GM19463 (cell line): ENCODE data around the gene PKN3.
"Not testable (repeated sequence)": the region's sequence is repeated elsewhere in the genome, so short reads cannot be mapped to it uniquely, and the experiment has no call there.

Source experiments
- ATAC-seq: cut with Tn5 transposase; IDR thresholded peaks from one replicate; pipeline ENCODE4 v1.9.1; 2021; ENCODE audit warnings: mild to moderate bottlenecking, moderate library complexity; ENCODE audit not compliant: unreplicated experiment

PKN3 gene

DNA sequence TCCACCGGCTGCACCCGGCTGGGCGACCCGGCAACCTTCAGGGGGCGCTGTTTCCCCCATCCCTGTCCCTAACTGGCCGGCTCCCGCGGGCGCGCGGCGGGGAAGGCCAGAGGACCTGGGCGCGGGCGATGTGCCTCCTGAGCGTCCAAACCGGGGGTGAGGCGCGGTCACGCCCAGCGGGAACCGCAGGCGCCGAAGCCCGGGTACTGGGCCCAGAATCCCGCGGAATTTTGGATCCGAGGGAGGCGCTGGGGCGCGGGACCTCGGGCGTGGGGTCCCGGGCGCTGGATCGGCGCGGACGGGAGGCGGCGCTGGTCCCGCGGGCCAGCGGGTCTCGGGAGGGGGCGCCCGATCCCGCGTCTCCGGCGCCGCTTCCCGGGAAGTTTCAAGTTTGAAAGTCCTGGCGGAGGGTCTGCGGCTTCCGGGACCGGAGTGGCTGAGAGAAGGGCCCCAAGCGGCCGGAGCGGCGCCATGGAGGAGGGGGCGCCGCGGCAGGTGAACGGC is at the start of gene PKN3:
Gene PKN3, plus strand, starts transcription at position 59 of the 504 bp plus-strand sequence. Its CDS starts 413 bp downstream, at position 472.
- peak; percentile 84 for ATAC-seq

GRCh38 chr9:128653908-128654307 is 48.4 kb upstream of the PKN3 start:
- no peak for ATAC-seq

- no peak for ATAC-seq
Observed at GRCh38 chr9:128654481-128654880, 47.8 kb upstream of the PKN3 start.

DNA sequence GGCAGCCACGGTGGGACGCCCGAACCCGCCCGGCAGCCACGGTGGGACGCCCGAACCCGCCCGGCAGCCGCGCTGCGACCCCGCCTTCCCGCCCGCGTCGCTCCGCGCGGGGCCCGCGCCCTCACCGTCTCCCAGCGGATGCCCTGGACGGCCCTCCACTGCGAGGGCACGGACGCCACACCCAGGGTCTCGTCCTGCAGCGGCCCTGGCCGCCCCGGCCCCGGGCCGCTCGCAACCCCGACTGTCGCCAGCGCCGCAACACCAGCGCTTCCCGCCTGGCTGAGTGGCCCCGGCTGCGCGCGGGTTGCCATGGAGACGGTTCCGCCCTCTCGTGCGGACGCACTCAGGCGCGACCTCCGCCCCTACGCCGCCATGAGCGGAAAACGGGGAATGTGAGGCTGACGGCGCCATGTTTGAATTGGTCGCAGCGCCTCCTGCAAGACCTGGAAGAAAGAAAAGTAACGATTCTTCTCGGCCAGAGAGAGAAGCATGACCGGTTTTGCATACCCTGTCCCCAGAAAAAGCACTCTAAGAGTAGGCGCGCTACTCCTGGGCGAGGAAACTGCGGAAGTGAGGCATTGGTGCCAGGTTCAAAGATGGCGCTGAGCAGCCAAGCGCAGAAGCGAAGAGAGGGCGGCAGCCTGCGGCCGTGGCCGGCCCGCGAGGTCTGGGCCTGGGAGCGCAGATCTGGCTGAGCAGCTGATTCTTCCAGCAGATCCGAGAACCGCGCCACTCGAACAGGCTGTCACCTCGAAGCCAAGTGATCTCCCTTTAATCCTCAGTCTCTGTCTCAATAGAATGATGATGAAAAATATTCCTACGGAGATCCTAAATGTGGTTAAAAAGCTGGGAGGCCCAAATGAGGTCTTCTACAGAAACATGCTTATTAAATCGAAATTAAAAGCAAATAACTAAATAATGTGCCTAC is 45.6 kb upstream of the PKN3 start, which contains the start of gene DYNC2I2:
Gene DYNC2I2, minus strand, starts transcription at position 432 of the 928 bp plus-strand sequence. Its CDS starts 121 bp downstream, at position 311.
- ATAC-seq = peak; percentile 74

- ATAC-seq = no peak
Observed at GRCh38 chr9:128657344-128657704, 45.0 kb upstream of the PKN3 start.

DNA sequence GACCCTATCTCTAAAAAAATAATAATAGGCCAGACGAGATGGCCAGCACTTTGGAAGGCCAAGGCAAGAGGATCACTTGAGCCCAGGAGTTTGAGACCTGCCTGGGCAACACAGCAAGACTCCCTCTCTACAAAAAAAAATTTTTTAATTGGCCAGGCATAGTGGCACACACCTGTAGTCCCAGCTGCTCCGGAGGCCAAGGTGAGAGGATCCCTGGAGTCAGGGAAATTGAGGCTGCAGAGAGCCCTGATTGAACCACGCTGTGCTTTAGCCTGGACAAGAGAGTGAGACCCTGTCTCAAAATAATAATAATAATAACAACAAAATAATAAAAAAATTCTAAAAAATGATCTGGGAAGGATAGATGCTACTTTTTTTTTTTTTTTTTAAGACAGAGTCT is 44.5 kb upstream of the PKN3 start:
- no peak for ATAC-seq

GRCh38 chr9:128666481-128666941 is 35.8 kb upstream of the PKN3 start:
- not testable (repeated sequence) for ATAC-seq

DNA sequence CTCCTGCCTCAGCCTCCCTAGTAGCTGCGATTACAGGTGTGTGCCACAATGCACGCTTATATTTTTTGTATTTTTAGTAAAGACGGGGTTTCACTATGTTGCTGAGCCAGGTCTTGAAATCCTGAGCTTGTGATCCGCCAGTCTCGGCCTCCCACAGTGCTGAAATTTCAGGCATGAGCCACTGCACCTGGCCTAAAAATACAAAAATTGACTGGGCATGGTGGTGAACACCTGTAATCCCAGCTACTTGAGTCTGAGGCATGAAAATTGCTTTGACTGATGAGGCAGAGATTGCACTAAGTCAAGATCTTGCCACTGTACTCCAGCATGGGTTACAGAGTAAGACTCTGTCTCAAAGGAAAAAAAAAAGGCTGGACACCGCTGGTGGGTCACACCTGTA is 32.5 kb upstream of the PKN3 start:
- ATAC-seq = no peak

DNA sequence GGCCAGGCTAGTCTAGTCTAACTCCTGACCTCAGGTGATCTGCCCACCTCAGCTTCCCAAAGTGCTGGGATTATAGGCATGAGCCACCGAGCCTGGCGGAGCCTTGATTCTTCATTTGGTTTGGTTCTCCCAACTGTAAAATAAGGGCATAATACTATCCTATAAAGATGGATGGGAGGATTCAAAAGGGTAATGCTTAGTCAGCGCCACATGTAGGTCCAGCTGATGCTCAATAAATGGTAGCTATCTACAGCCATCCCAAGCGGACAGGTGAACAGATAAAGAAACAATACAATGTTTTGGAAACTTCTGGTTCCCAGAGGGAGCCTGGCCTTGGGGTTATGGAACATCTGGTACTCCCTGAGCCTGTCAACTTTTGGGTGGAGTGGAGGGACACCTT is 26.9 kb upstream of the PKN3 start:
- ATAC-seq = no peak

- ATAC-seq = no peak
Observed at GRCh38 chr9:128677794-128678193, 24.5 kb upstream of the PKN3 start.

GRCh38 chr9:128683340-128684064 is 18.8 kb upstream of the PKN3 start:
- no peak for ATAC-seq

GRCh38 chr9:128684065-128684324 is 18.3 kb upstream of the PKN3 start:
- no peak for ATAC-seq

DNA sequence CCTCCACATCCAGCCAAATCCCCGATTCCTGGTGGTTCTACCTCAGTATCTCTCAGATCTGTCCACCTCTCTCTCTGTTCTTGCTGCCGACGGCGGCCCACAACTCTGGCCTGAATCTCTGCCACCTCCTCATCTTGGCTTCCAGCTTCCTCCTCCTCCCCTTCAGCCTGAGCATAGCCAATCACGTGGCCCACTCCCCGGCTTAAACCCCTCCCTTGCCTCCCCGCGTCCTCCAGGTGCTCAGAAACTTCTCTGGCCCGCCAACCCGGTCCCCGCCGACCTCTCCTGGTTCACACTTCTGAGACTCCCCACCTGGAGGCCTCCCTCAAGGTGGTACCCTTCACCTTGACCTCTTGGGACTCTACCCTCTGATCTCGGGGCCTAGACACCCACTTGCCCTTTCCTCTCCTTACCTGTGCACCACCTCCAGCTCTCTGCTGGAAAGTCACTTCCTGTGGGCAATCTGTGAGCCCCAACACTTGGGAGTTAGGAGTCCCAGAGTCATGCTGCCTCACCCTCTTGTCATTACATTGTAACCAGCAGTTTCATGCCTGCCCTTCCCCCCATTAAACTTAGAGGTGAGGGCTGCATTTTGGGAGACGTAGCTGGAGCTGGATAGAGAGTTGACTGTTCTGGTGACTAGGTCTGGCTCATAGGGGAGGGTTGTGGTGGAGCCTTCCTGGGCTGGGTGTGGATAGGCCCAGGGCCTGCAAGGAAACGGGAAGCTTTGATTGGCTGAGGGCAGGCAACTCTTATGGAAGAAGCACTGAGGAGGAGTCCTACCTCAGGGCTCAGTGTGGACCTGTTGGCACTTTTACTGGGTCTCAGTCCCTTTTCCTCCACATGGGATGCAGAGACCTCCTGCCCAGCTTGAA is 17.7 kb upstream of the PKN3 start:
- ATAC-seq = no peak

- no peak for ATAC-seq
Observed at GRCh38 chr9:128685636-128686489, 16.4 kb upstream of the PKN3 start.

DNA sequence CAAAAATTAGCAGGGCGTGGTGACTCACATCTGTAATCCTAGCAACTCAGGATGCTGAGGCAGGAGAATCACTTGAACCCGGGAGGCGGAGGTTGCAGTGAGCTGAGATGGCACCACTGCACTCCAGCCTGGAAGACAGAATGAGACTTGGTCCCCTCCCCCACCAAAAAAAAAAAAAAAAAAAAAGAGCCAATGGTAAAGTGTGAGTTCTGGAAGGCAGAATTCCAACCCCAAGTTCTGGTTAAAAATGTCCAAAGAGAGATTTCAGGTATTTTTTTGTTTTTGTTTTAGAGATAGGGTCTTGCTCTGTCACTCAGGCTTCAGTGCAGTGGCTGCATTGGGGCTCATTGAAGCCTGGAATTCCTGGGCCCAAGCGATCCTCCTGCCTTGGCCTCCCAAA is 14.8 kb upstream of the PKN3 start:
- no peak for ATAC-seq

DNA sequence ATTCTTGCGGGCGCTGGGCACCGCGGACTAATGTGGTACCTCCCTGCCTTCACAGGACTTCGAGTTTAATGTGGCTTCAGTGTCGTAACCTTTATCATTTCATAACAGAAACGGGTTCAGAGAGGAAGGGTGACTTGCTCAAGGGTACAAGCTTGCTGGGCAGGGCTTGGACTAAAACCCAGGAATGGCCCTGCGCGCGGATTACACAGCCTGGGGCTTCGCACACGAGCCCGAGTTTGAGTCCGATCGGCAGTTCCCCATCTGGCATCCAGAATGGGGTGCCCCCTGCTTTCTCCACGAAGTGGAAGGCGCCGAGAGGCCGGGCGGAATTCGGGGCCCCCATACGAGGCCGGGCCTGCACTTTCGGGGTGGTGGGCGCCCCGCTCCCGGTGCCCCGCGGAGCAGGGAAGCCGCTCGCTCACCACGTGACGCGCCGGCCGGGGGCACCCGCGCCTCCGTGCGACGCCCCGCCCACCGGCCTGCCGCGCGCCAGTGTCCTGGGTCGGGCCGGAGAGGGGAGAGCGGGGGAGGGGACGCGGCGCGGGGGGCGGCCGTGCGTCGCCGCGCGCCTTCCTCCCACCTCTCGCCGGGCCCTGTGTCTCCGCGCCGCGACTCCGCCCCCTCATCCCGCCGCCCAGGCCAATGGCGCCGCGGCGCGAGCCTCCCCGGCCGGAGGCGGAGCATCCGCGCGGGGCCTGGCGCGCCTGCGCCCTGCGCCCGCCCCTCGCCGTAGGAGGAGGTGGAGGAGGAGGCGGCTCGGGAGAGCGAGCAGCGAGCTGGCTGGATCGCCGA is 13.6 kb upstream of the PKN3 start, which contains the start of gene SET:
Gene SET, plus strand, starts transcription at position 722 of the 792 bp plus-strand sequence. CDS start 361 bp downstream, outside the sequence.
- peak; percentile 71 for ATAC-seq

- peak; percentile 28 for ATAC-seq
Observed at GRCh38 chr9:128689293-128689774, 13.0 kb upstream of the PKN3 start.

- no peak for ATAC-seq
Observed at GRCh38 chr9:128689820-128690683, 12.3 kb upstream of the PKN3 start.
